Neural progenitor cell (in vitro differentiated cells): ENCODE data around the gene FXYD2.

Experiments used
- EZH2 ChIP-seq: fragments of 200-600 bp; sonication (generic); IDR thresholded peaks from 2 replicates; pipeline ENCODE4 v1.6.1; 2017; ENCODE audit warnings: antibody characterized with exemption, mild to moderate bottlenecking, moderate library complexity
- TF ChIP-seq, protein P1 (sequence below): fragments of 200-600 bp; sonication (generic); IDR thresholded peaks from 2 replicates; pipeline ENCODE4 v1.5.1; 2017; ENCODE audit warnings: antibody characterized with exemption, mild to moderate bottlenecking

DNA sequence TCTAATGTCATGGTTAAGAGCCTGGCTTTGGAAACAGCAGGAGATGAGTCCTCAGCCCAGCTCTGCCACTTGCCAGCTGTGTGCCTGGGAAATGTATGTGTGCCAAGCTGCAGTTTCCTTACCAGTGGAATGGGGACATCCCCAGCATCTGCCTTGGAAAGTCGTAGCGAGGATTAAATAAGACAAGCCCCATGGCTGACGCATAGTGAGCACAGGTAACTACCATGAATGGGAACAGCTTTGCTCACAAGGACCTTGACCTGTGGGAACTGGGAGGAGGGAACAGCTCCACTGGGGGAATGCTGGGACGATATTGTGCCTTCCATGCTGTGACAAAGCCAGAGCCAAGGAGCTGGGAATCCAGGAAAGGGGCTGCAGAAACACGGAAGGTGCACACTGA is 24.9 kb downstream of the FXYD2 start:
- TF ChIP-seq, protein P1, sequence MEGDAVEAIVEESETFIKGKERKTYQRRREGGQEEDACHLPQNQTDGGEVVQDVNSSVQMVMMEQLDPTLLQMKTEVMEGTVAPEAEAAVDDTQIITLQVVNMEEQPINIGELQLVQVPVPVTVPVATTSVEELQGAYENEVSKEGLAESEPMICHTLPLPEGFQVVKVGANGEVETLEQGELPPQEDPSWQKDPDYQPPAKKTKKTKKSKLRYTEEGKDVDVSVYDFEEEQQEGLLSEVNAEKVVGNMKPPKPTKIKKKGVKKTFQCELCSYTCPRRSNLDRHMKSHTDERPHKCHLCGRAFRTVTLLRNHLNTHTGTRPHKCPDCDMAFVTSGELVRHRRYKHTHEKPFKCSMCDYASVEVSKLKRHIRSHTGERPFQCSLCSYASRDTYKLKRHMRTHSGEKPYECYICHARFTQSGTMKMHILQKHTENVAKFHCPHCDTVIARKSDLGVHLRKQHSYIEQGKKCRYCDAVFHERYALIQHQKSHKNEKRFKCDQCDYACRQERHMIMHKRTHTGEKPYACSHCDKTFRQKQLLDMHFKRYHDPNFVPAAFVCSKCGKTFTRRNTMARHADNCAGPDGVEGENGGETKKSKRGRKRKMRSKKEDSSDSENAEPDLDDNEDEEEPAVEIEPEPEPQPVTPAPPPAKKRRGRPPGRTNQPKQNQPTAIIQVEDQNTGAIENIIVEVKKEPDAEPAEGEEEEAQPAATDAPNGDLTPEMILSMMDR, result no peak
- TF ChIP-seq EZH2, result no peak
